Esophagus muscularis mucosa (tissue), 3 donors: ENCODE data around the gene LBHD2.

ENCODE experiments used
- CTCF ChIP-seq, 3 experiments: fragments of 200-600 bp in 2 of 3; fragments of 450-650 bp in 1 of 3; sonication (generic) in 2 of 3; IDR thresholded peaks; one replicate each; pipeline ENCODE4 v1.5.1; 2017 to 2019; ENCODE audit warnings: antibody characterized with exemption in 3 of 3, mild to moderate bottlenecking in 2 of 3, moderate library complexity in 1 of 3
- POLR2A ChIP-seq: fragments of 450-650 bp; IDR thresholded peaks from one replicate; pipeline ENCODE4 v1.6.1; 2017; ENCODE audit warnings: antibody characterized with exemption, moderate library complexity, mild to moderate bottlenecking, low read depth

GRCh38 chr14:103066399-103066798 lies 17.6 kb upstream of the LBHD2 start:
- TF ChIP-seq CTCF (IDR thresholded peaks at IDR 0.05) (no peak), POLR2A (no peak)
